Measurements from ENCODE around the gene MYH10. TPM values are rescaled to one million over a fixed set of nuclear protein-coding genes. Genes with fewer than 3 reads are reported as not detected.

The MYH10 gene
- total RNA-seq, 1 donor from 2014 or later, result 49.7 TPM

DNA sequence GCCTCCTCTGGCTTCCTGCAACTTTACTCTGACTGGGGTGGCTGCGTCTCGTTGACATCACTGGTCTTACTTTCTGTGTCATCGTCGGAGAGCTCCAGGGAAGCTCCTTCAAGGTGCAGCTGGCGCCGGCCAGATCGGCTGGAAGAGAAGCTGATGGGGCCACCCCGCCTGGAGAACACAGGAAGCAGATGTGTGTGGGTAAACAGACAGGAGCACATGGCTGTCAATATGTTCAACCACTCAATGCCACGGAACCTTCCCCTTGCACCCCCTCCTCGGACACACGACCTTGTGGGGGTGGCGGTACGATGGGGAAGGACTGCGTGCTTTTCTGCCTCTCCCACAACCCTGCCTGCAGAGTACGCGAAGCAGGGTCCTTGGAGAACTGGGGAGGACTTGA, 154.7 kb downstream of the MYH10 start:
- no peak for DNase-seq
- H3K27ac ChIP-seq (replicated peaks), result no peak overlapping the region
- H3K27me3 ChIP-seq (ENCODE audit: low read depth), result no peaks in the 10 kb centered on the region
- TF ChIP-seq, protein P1, sequence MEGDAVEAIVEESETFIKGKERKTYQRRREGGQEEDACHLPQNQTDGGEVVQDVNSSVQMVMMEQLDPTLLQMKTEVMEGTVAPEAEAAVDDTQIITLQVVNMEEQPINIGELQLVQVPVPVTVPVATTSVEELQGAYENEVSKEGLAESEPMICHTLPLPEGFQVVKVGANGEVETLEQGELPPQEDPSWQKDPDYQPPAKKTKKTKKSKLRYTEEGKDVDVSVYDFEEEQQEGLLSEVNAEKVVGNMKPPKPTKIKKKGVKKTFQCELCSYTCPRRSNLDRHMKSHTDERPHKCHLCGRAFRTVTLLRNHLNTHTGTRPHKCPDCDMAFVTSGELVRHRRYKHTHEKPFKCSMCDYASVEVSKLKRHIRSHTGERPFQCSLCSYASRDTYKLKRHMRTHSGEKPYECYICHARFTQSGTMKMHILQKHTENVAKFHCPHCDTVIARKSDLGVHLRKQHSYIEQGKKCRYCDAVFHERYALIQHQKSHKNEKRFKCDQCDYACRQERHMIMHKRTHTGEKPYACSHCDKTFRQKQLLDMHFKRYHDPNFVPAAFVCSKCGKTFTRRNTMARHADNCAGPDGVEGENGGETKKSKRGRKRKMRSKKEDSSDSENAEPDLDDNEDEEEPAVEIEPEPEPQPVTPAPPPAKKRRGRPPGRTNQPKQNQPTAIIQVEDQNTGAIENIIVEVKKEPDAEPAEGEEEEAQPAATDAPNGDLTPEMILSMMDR (IDR thresholded peaks at IDR 0.05; ENCODE audit: borderline replicate concordance), result no peak
- H3K36me3 ChIP-seq, result peaks cover 79% of the 10 kb centered on the region
- no peak overlapping the region for H3K4me3 ChIP-seq
- peaks cover 16% of the 10 kb centered on the region for H3K4me1 ChIP-seq
- intact Hi-C loops (cut with micrococcal nuclease), result no loop called here
- H3K9me3 ChIP-seq (replicated peaks), result no peaks in the 10 kb centered on the region

DNA sequence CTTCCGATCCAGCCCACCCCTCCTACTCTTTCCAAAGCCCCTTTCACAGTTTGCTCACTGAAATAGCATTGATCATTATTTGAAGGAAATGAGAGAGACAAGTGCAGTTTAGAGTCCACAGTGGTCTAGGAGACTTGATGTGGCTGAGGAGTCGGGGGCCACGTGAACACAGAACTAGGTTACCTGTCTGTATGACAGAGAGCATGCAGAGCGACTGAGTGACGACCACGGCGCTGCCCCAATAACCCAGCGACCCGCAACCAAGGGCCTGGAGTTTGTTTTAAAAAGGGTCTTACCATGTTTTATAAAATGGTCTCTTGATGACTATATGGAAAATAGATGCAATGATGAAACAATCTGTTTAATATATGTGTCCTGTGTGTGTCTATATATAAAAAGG, 155.3 kb downstream of the MYH10 start:
- Histone ChIP-seq H3K27me3 (ENCODE audit: low read depth) (no peaks in the 10 kb centered on the region), H3K4me1 (peaks cover 18% of the 10 kb centered on the region), H3K9me3 (replicated peaks) (no peaks in the 10 kb centered on the region), H3K4me3 (no peak overlapping the region), H3K27ac (replicated peaks) (no peak overlapping the region), H3K36me3 (peaks cover 76% of the 10 kb centered on the region)
- no peak for DNase-seq
- TF ChIP-seq, protein P1 (IDR thresholded peaks at IDR 0.05; ENCODE audit: borderline replicate concordance), result no peak
- intact Hi-C loops (cut with micrococcal nuclease), result no loop called here

DNA sequence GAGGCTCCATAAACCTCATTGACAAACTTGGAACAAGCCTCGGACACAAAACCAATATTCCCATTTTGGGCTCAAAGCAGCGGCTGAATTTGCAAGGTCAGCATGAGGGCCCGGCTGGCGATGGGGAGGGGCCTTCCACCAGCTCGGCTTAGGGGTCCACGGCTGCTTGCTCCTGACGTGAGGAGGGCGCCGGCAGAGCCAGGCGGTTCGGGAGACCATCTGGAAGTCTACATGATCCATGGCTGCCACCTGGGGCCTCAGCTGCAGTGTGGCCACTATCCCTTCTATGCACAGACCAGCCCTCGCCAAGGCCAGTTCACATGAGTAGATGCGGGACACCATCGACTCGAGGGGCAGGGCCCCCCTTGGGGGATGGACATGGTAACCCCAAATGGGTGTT, 155.7 kb downstream of the MYH10 start:
- Histone ChIP-seq H3K4me3 (no peak overlapping the region), H3K27ac (replicated peaks) (no peak overlapping the region), H3K36me3 (peaks cover 72% of the 10 kb centered on the region), H3K4me1 (peaks cover 18% of the 10 kb centered on the region), H3K27me3 (ENCODE audit: low read depth) (no peaks in the 10 kb centered on the region), H3K9me3 (replicated peaks) (no peaks in the 10 kb centered on the region)
- intact Hi-C loops (cut with micrococcal nuclease), result no loop called here
- no peak for DNase-seq
- TF ChIP-seq, protein P1 (IDR thresholded peaks at IDR 0.05; ENCODE audit: borderline replicate concordance), result no peak

DNA sequence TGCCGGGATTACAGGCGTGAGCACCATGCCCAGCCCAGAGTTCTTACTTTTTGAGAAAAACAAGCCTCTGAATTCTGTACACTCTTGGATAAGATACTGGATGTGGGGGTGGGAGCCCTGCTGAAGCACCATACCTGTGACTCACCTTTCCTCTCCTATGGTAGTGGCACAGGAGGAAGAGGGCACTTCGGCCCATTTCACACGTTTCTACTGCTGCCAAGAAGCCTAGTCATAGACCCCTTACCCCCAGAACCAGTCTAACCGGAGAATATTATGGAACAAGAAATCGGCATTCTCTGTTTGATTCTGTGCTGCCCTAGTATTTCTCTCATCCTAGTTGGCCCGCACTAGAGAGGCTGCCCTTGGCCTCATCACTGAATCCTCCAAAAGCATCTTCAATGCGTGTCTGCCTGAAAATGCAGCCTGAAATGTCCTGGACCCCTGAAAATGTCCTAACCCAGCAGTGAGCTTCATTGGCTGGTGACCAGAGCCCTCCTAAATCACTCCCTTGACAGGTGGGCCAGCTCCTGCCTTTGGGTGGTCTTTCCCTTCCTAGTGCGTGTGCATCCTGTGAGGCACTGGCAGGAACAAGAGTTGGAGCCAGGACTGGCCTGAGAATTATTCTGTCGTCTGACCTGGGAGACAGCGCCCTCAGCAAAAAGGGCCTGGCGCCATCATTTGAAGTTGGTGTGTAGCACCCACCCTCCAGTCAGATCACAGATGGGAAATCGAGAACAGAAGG, 156.9 kb downstream of the MYH10 start:
- no peak overlapping the region for H3K27ac ChIP-seq (replicated peaks)
- H3K4me3 ChIP-seq, result no peak overlapping the region
- no peaks in the 10 kb centered on the region for H3K9me3 ChIP-seq (replicated peaks)
- no peak for DNase-seq
- TF ChIP-seq, protein P1 (IDR thresholded peaks at IDR 0.05; ENCODE audit: borderline replicate concordance), result no peak
- H3K36me3 ChIP-seq, result peaks cover 62% of the 10 kb centered on the region
- H3K27me3 ChIP-seq (ENCODE audit: low read depth), result no peaks in the 10 kb centered on the region
- intact Hi-C loops (cut with micrococcal nuclease), result no loop called here
- peaks cover 27% of the 10 kb centered on the region for H3K4me1 ChIP-seq

DNA sequence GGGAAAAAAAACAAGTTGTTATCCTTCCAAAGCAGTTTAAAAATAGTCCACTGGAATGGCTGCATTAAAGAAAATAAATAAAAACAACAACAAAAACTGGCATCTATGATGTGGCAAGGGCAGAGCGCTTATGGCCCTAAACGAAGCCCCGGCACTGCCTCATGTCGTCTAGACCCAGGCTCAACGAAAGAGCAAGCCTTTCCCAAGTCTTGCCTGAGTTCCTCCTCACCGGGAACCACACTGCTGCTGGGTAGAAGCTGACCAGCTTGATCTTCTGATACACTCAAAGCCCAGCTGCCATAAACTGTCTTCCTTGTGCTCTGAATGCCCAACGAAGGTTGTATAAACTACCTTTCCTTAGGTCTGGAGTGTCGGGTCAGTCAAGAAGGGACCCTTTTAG, 157.9 kb downstream of the MYH10 start:
- Histone ChIP-seq H3K36me3 (peaks cover 62% of the 10 kb centered on the region), H3K27me3 (ENCODE audit: low read depth) (no peaks in the 10 kb centered on the region), H3K27ac (replicated peaks) (no peak overlapping the region), H3K4me1 (peaks cover 35% of the 10 kb centered on the region), H3K4me3 (no peak overlapping the region), H3K9me3 (replicated peaks) (no peaks in the 10 kb centered on the region)
- TF ChIP-seq, protein P1 (IDR thresholded peaks at IDR 0.05; ENCODE audit: borderline replicate concordance), result no peak
- intact Hi-C loops (cut with micrococcal nuclease), result no loop called here
- DNase-seq, result no peak
